Activated naive CD4-positive, alpha-beta T cell treated with anti-CD3 and anti-CD28 coated beads, Interleukin-2, amount 50 U/mL, for 24 hours (primary cell): Measurements from ENCODE around the gene GRIA4.
"Not testable (repeated sequence)": the region's sequence is repeated elsewhere in the genome, so short reads cannot be mapped to it uniquely, and the experiment has no call there.

Experiments
- H3K27ac Mint-ChIP-seq: one replicate; pipeline ENCODE4 v1.8.0; 2021; ENCODE audit warnings: mild to moderate bottlenecking, mixed read lengths
- H3K27me3 Mint-ChIP-seq: one replicate; pipeline ENCODE4 v1.8.0; 2021; ENCODE audit warnings: mixed read lengths
- H3K36me3 Mint-ChIP-seq: one replicate; pipeline ENCODE4 v1.8.0; 2021; ENCODE audit warnings: mixed read lengths
- H3K4me1 Mint-ChIP-seq: one replicate; pipeline ENCODE4 v1.8.0; 2021; ENCODE audit warnings: mixed read lengths
- H3K4me3 Mint-ChIP-seq: one replicate; pipeline ENCODE4 v1.8.0; 2021; ENCODE audit warnings: mild to moderate bottlenecking, mixed read lengths
- H3K9me3 Mint-ChIP-seq: one replicate; pipeline ENCODE4 v1.8.0; 2021; ENCODE audit warnings: mixed read lengths

Gene GRIA4

DNA sequence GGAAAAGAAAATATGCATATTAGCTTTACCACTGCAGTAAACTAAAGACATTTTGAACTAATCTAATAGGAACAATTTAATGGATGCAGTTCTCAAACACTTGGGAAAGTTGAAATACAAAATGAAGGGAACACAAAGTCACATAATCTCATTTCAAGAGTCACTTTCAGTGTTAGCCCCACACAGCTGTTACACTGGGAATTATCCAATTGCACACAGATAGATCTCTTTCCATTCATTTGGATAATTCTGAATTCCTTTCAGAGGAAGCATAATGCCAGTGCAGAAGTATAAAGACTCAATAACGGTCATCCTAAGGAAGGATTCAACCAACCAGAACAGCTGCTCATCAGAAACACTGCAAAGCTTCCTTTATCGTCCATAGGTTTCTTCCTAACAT, 173.3 kb downstream of the GRIA4 start:
- Mint-ChIP-seq H3K9me3 (no peaks in the 10 kb centered on the region), H3K27ac (no peak overlapping the region), H3K27me3 (no peaks in the 10 kb centered on the region), H3K4me3 (no peak overlapping the region), H3K36me3 (no peaks in the 10 kb centered on the region), H3K4me1 (no peaks in the 10 kb centered on the region)

DNA sequence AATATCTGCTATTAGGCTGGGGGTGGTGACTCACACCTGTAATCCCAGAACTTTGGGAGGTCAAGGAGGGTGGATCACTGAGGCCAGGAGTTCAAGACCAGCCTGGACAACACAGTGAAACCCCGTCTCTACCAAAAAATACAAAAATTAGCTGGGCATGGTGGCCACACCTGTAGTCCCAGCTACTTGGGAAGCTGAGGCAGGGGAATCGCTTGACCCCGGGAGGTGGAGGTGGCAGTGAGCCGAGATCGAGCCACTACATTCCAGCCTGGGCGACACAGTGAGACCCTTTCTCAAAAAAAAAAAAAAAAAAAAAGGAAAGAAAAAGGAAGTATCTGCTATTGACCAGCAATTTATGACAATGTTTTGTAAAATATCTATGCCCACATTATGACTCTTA, 176.0 kb downstream of the GRIA4 start:
- not testable (repeated sequence) for H3K9me3 Mint-ChIP-seq, H3K4me1 Mint-ChIP-seq, H3K27ac Mint-ChIP-seq, H3K4me3 Mint-ChIP-seq, H3K27me3 Mint-ChIP-seq, H3K36me3 Mint-ChIP-seq

DNA sequence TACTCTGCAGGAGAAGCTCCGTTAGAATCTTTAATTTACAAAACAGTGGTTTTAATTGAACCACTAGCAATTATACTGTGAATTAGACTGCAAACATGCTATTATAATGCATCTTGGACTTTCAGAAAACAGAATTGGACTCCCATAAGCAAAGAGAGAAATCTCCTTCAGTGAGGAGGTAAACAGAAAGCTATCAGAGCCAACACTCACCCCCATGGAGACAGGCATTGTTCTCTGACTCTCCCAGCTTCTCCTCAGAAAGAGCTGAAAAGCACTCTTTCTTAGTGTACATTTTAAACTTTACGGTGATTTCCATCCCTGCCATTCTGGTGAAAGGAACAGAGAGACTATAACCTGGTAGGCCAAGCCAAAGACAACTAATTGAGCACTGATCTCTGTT, 176.9 kb downstream of the GRIA4 start:
- Mint-ChIP-seq H3K36me3 (no peaks in the 10 kb centered on the region), H3K27ac (no peak overlapping the region), H3K27me3 (no peaks in the 10 kb centered on the region), H3K4me1 (no peaks in the 10 kb centered on the region), H3K9me3 (no peaks in the 10 kb centered on the region), H3K4me3 (no peak overlapping the region)

DNA sequence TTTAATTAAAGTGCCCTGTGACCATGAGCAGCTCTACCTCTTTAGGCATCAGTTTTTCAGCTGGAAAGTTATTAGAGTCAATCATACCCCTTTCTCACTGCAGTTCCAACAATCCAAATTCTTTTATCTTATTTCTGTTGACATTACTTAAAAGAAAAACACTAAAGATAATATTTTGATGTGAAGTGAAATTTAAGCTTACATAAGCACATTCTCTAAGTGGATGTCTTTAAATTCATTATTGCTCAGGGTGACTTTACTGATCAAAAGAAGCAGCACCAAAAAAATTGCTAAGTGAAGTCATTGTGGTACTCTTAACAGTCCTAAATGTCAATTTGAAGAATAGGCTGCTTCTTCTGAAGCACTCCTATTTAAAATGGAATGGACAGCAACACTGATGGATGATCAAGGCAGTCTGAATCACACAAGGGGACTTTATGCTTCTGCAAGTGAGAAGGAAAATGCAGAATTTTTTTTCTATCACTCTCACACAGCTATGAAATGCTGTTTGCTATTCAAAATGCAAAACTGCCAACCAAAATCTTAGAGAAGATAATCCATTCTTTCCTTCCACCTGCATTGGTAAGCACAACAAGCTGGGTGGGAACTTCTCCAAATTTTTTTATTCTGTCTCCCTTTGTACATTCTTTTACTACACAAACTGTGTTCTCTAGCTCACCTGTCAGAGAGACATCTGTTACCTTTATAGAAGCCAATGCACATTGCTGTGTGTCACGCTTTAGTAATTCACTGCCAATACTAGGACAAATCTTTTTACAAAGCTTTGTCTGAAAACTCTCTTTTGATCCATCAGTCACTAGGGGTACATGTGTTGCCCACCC, 179.9 kb downstream of the GRIA4 start:
- Mint-ChIP-seq H3K27ac (no peak overlapping the region), H3K9me3 (no peaks in the 10 kb centered on the region), H3K36me3 (no peaks in the 10 kb centered on the region), H3K27me3 (no peaks in the 10 kb centered on the region), H3K4me1 (no peaks in the 10 kb centered on the region), H3K4me3 (no peak overlapping the region)

DNA sequence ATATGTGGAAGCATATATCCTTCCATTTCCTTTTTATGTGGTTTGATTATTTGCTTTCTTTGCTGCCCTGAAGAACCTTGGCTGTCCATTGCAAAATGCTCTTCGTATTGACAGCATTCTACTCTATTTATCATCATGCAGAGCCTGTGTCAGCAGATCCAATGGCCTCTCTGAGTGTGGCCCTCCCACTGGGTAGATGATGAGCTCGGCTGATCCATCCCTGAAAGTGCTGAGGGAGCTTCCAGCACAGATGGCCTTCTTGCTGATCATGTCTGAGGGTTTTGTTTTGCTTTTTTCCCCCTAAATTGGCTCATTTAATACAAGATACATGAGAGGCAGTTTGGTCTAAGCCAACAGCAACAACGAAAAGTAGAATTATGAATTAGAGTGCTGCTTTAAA, 181.0 kb downstream of the GRIA4 start:
- Mint-ChIP-seq H3K36me3 (no peaks in the 10 kb centered on the region), H3K9me3 (no peaks in the 10 kb centered on the region), H3K27me3 (no peaks in the 10 kb centered on the region), H3K4me1 (no peaks in the 10 kb centered on the region), H3K27ac (no peak overlapping the region), H3K4me3 (no peak overlapping the region)

DNA sequence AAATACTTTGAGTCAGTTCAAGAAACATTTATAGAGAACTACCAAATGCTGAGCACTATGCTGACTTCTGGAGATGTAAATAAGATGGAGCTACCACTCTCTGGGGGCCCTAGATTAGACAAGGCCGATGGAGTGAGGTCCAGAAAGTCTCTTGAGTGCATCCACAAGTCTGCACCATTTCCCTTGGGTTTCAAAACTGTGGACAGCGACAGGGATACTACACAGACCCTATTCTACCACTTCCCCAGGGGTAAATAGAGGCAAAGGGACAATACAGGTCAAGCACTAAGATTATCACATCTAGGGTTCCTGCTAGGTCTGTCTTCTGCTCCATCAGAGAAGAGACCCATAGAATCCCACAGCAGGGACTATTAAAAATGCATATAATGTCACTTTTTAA, 183.2 kb downstream of the GRIA4 start:
- no peak overlapping the region for H3K4me3 Mint-ChIP-seq
- H3K4me1 Mint-ChIP-seq = no peaks in the 10 kb centered on the region
- H3K27me3 Mint-ChIP-seq = no peaks in the 10 kb centered on the region
- no peak overlapping the region for H3K27ac Mint-ChIP-seq
- no peaks in the 10 kb centered on the region for H3K9me3 Mint-ChIP-seq
- no peaks in the 10 kb centered on the region for H3K36me3 Mint-ChIP-seq

DNA sequence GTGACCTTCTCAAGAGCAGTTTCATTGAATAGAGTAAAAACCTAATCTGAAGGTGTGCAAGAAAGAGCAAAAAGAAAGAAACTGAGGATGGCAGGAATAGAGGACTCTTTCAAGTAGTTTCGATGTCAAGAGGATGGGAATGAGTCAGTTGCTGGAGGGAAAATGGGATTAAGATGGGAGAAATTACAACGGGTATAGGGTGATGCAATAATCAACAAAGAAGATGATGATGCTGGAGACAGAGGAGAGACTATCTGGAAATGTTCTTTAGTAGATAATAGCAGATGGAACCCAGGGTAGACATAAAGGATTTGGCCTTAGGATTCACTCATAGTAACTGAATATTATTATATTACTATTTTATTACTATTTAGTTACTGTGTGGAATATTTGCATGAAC, 189.4 kb downstream of the GRIA4 start:
- Mint-ChIP-seq H3K4me3 (no peak overlapping the region), H3K4me1 (no peaks in the 10 kb centered on the region), H3K27me3 (peaks cover 2% of the 10 kb centered on the region), H3K36me3 (no peaks in the 10 kb centered on the region), H3K9me3 (no peaks in the 10 kb centered on the region), H3K27ac (no peak overlapping the region)

DNA sequence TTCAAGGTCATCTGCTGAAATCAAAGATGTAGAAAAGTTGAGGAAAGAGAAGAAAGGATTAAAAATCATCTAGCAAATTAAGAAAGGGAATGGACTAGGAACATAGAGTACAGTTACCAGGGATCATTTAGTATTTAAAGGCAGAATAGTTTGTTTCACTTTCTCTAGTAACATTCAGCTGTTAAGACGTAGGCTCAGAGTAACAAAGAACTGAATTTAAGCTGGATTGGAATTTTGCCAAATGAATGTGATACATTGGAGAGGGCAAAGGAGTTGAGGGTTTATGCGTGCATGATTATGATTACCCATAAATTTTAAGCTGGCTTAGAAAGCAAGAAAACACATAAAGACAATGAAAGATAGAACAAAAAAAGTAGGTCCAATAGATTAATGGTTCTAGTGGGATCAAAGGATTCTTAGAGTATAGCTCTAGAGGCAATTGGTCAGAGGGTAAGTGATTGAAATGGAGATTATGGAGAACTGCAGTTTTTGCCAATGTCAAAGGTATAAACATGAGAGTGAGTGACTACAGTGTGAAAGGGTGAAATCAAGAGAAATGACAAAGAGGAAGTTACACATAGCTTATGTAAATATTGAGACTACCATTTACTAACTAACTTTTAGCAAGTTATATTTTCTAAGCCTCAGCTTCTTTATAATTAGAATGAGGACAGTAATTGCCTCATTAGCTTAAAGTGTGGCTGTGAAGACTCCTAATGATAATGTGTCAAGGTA, 190.0 kb downstream of the GRIA4 start:
- no peak overlapping the region for H3K27ac Mint-ChIP-seq
- no peaks in the 10 kb centered on the region for H3K36me3 Mint-ChIP-seq
- peaks cover 2% of the 10 kb centered on the region for H3K27me3 Mint-ChIP-seq
- H3K9me3 Mint-ChIP-seq = no peaks in the 10 kb centered on the region
- H3K4me1 Mint-ChIP-seq = no peaks in the 10 kb centered on the region
- no peak overlapping the region for H3K4me3 Mint-ChIP-seq

DNA sequence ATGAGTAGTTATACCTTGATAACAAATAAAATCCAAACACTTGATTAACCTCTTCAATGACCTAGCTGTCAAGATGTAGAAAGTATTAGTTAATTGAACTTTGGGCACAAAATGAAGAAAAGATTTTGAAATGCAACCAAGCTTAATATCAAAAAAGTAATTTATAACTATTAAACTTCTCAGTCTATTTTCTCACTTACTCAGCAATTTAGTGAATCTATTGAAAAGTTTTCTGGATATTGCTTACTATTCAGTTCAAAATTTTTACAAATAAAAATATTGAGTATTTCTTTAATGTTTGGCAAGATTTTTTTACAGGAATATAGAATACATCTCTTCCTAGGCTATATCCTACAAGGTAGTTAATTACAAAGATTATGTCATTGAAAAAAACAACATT, 192.5 kb downstream of the GRIA4 start:
- Mint-ChIP-seq H3K36me3 (no peaks in the 10 kb centered on the region), H3K4me1 (no peaks in the 10 kb centered on the region), H3K27ac (no peak overlapping the region), H3K4me3 (no peak overlapping the region), H3K9me3 (no peaks in the 10 kb centered on the region), H3K27me3 (peaks cover 4% of the 10 kb centered on the region)

DNA sequence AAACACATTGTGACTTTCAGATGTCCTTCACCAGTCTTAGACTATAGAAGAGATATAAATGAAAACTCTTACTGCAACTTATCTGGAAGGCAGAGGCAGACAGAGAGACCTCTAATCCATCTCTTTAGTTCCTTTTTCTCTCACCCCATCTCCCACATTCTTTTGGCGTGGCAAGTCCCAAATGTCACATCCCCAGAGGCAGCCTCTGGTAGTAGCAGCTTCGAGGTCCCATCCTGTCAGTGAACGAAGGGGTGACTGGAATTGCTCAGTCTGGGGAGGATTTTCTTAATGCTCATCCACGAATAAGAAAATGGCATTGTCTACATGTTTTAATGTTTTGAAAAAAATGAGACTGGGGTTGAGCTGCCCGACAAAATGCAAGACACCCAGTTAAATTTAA, 201.4 kb downstream of the GRIA4 start:
- no peaks in the 10 kb centered on the region for H3K36me3 Mint-ChIP-seq
- no peak overlapping the region for H3K27ac Mint-ChIP-seq
- peaks cover 3% of the 10 kb centered on the region for H3K27me3 Mint-ChIP-seq
- no peaks in the 10 kb centered on the region for H3K9me3 Mint-ChIP-seq
- no peak overlapping the region for H3K4me3 Mint-ChIP-seq
- H3K4me1 Mint-ChIP-seq = no peaks in the 10 kb centered on the region

DNA sequence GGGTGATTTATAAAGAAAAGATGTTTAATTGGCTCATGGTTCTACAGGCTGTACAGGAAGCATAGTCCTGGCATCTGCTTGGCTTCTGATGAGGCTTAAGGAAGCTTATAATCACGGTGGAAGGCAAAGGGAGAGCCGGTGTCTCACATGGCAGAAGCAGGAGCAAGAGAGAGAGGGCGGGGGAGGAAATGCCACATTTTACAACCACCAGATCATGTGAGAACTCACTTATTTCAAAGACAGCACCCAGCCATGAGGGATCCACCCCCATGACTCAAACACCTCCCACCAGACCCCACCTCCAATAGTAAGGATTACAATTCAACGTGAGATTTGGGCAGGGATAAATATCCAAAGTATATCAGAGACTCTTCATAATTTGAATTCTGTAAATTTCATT, 211.5 kb downstream of the GRIA4 start:
- no peaks in the 10 kb centered on the region for H3K36me3 Mint-ChIP-seq
- H3K4me3 Mint-ChIP-seq = no peak overlapping the region
- no peak overlapping the region for H3K27ac Mint-ChIP-seq
- peaks cover 3% of the 10 kb centered on the region for H3K27me3 Mint-ChIP-seq
- H3K4me1 Mint-ChIP-seq = no peaks in the 10 kb centered on the region
- no peaks in the 10 kb centered on the region for H3K9me3 Mint-ChIP-seq

DNA sequence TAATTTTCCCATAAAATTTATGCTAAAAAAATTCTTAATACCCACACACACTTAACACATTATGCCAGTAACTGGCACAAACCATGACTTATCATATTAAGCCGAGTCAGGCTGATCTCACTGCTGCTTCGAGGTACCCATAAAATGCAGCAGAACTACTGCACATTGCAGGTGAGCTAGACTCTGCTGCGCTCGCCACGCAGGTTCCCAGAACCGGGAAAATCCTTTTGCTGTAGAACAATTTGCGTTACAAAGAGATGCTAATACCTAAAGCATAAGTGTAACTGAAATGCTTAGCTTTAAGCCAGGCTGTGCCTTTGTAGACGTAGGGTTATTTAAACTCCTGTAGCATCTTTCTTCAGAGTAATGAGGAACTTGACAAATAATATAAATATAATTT, 211.9 kb downstream of the GRIA4 start:
- Mint-ChIP-seq H3K36me3 (no peaks in the 10 kb centered on the region), H3K27ac (no peak overlapping the region), H3K9me3 (no peaks in the 10 kb centered on the region), H3K4me1 (no peaks in the 10 kb centered on the region), H3K27me3 (peaks cover 3% of the 10 kb centered on the region), H3K4me3 (no peak overlapping the region)

DNA sequence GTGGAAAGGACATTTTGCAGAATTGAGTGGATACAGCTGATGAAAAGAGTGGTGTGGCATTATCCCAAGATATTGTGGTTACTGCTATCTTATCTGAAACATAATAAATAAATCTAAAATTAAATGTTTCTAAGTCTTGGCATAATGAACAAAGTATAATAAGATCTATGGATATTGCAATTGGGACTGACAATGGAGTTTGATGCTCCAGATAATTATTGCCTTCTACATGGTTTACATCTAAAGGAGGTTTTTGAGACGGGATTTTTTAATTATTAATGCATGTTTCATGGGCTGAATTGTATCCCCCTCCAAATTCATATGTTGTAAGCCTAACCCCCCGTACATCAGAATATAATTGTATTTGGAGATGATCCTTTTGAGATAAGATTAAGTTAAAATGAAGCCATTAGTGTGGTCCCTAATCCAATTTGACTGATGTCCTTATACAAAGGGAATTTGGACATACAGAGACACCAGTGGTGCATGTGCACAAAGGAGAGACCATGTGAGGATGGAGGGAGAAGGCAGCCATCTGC, 213.7 kb downstream of the GRIA4 start:
- Mint-ChIP-seq H3K27me3 (no peaks in the 10 kb centered on the region), H3K4me1 (no peaks in the 10 kb centered on the region), H3K36me3 (no peaks in the 10 kb centered on the region), H3K9me3 (no peaks in the 10 kb centered on the region), H3K27ac (no peak overlapping the region), H3K4me3 (no peak overlapping the region)

DNA sequence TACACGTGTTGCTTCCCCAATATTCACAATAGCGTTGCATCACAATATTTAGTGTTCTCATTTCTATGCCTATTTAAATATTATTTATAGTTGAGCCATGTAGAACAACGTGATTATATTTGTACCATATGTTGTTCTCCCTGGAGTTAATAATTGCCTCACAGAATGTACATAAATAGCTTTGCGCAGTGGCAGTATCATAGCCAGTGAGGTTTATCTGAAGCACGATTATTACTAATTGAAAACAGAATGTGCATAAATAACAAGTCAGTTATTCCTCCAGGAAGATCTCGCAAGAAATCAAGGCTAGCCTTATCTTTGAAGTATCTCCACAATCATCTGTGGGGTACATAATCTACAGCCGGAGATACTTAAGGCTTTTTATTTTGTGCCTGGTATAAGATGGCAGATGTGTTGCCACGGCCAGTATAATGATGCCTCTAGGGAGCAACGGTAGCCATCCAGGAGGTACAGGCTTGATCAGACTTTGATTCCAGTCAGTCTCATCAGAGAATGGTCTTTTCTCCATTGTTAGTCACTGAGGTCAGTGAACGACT, 214.7 kb downstream of the GRIA4 start:
- H3K4me1 Mint-ChIP-seq = no peaks in the 10 kb centered on the region
- H3K27ac Mint-ChIP-seq = no peak overlapping the region
- no peaks in the 10 kb centered on the region for H3K9me3 Mint-ChIP-seq
- H3K27me3 Mint-ChIP-seq = no peaks in the 10 kb centered on the region
- H3K4me3 Mint-ChIP-seq = no peak overlapping the region
- H3K36me3 Mint-ChIP-seq = no peaks in the 10 kb centered on the region

DNA sequence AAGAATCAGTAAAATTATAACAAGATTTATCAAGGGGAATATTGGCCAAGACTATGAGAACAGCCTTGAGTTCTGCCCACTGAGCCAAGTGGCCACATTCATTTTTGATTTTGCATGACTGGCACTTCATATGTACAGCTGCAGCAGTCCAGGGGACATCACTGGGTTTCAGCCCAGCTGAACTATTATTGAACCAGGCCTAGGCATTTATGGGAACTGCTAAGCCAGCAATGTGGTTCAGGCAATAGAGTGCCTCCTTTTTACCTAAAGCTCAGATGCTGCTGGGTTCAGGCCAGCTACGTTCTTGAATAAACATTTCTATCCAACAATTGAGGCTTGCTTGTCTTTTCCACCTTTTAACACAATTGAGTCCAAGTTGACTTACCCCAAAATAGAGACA, 215.3 kb downstream of the GRIA4 start:
- Mint-ChIP-seq H3K9me3 (no peaks in the 10 kb centered on the region), H3K4me3 (no peak overlapping the region), H3K4me1 (no peaks in the 10 kb centered on the region), H3K27ac (no peak overlapping the region), H3K27me3 (no peaks in the 10 kb centered on the region), H3K36me3 (no peaks in the 10 kb centered on the region)

DNA sequence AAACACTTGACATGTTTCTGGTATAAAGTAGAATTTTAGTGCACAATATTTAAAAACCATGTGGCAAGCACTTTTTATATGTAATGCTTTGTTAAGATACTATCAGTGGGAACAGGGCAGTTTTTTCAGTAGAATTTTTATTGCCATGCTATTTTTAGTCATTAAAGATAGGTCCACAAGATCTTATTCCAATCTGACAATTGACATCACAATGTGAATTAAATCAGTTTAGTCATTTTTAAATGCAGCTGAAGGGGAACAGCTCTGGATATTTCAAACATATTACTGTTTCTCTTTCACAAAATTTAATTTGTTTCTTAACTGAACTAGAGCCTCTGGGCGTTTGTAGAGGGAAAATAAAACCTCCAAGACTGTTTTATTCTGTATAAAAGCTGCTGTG, 218.0 kb downstream of the GRIA4 start:
- H3K27me3 Mint-ChIP-seq = peaks cover 2% of the 10 kb centered on the region
- no peaks in the 10 kb centered on the region for H3K36me3 Mint-ChIP-seq
- H3K4me1 Mint-ChIP-seq = no peaks in the 10 kb centered on the region
- H3K4me3 Mint-ChIP-seq = no peak overlapping the region
- no peak overlapping the region for H3K27ac Mint-ChIP-seq
- no peaks in the 10 kb centered on the region for H3K9me3 Mint-ChIP-seq
